ENCODE results near the gene IGFL2.

IGFL2 gene

DNA sequence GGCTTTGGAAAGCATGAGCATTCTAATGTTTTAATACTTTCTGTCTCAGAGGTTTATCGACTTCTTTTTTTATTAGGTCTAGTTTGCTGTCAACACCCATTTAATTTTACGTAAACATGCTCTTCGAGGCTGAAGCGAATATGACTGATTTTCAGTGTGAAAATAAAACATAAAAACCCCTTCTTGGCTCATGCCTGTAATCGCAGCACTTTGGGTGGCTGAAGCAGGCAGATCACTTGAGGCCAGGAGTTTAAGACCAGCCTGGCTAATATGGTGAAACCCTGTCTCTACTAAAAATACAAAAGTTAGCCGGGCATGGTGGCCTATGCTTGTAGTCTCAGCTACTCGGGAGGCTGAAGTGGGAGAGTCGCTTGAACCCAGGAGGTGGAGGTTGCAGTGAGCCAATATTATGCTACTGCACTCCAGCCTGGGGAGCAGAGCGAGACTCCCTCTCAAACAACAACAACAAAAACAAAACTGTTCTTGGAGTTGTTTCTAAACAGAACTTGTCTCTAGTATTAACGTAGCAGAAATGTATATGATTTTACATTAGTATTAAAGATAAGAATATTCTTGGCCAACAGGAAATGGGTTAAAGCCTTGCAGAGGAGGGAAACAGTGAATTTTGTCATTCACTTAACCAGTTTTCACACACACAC is 16.4 kb upstream of the IGFL2 start:
- no peak for DNase-seq (ENCODE audit: low spot score)
- TF ChIP-seq, protein P1, sequence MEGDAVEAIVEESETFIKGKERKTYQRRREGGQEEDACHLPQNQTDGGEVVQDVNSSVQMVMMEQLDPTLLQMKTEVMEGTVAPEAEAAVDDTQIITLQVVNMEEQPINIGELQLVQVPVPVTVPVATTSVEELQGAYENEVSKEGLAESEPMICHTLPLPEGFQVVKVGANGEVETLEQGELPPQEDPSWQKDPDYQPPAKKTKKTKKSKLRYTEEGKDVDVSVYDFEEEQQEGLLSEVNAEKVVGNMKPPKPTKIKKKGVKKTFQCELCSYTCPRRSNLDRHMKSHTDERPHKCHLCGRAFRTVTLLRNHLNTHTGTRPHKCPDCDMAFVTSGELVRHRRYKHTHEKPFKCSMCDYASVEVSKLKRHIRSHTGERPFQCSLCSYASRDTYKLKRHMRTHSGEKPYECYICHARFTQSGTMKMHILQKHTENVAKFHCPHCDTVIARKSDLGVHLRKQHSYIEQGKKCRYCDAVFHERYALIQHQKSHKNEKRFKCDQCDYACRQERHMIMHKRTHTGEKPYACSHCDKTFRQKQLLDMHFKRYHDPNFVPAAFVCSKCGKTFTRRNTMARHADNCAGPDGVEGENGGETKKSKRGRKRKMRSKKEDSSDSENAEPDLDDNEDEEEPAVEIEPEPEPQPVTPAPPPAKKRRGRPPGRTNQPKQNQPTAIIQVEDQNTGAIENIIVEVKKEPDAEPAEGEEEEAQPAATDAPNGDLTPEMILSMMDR (IDR thresholded peaks at IDR 0.05): no peak
- Histone ChIP-seq H3K27ac (no peak overlapping the region), H3K4me3 (no peak overlapping the region)

GRCh38 chr19:46132508-46133100 is 15.4 kb upstream of the IGFL2 start:
- Histone ChIP-seq H3K27ac (peak overlapping the region in 1 of 2 donors; percentile 62), H3K4me3 (no peak overlapping the region)
- TF ChIP-seq, protein P1 (IDR thresholded peaks at IDR 0.05): no peak
- no peak for DNase-seq (ENCODE audit: low spot score)

- no peak for DNase-seq (ENCODE audit: low spot score)
- Histone ChIP-seq H3K27ac (peak overlapping the region in 1 of 2 donors; percentile 62), H3K4me3 (no peak overlapping the region)
- TF ChIP-seq, protein P1 (IDR thresholded peaks at IDR 0.05): no peak
These were observed 14.9 kb upstream of the IGFL2 start for GRCh38 chr19:46133101-46133627.

- H3K27ac ChIP-seq: peak overlapping the region; percentile 42 to 62
- TF ChIP-seq, protein P1 (IDR thresholded peaks at IDR 0.05): no peak
- no peak overlapping the region for H3K4me3 ChIP-seq
- DNase-seq (ENCODE audit: low spot score): no peak
These were observed 14.2 kb upstream of the IGFL2 start for GRCh38 chr19:46133777-46134241.

DNA sequence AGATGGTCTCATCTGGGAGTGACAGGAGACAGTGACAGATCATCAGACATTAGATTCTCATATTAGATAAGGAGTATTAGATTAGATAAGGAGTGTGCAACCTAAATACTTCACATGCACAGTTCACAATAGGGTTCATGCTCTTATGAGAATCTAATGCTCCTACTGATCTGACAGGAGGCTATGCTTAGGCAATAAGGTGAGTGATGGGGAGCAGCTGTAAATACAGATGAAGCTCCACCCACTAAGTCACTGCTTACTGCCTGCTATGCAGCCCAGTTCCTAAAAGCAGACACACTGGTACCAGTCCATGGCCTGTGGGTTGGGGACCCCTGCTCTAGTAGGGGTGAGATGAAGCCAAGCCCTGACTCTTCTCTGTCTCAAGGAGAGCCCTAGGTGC is 13.5 kb upstream of the IGFL2 start:
- TF ChIP-seq, protein P1 (IDR thresholded peaks at IDR 0.05): no peak
- H3K27ac ChIP-seq: no peak overlapping the region
- no peak for DNase-seq (ENCODE audit: low spot score)

DNA sequence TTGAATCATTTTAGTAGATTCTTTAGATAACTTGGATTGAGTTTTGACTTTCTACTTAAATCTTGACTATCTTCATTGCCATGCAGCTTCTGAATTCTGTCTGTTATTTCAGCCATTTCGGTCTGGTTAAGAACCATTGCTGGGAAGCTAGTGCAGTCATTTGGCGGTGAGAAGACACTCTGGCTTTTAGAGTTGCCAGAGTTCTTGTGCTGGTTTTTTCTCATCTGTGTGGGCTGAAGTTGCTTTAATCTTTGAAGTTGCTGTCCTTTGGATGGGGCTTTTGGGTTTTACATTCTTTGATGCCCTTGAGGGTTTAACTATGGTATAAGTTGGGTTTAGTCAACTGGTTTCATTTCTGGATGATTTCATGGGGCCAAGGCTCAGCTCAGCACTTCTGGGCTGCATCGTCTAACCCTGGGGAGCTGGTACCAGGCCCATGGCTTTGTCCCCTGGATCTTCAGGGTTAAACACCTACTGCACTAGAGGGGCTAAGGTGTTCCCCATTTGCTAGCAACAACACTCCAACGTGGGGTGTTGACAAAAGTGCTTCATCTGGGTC is 10.0 kb upstream of the IGFL2 start:
- no peak overlapping the region for H3K27ac ChIP-seq
- no peak for DNase-seq (ENCODE audit: low spot score)
- no peak overlapping the region for H3K4me3 ChIP-seq
- TF ChIP-seq, protein P1 (IDR thresholded peaks at IDR 0.05): no peak

More for the DNA sequence above, 13.5 kb upstream of the IGFL2 start:
- H3K4me3 ChIP-seq: no peak overlapping the region
